GM23338 (cell line): ENCODE results near the gene CTNNA2. TPM values are rescaled to one million over a fixed set of nuclear protein-coding genes. Genes with fewer than 3 reads are reported as not detected.

Source experiments
- ATAC-seq: fragments of 200-7000 bp; cut with Tn5 transposase; 3 replicates; pipeline ENCODE4 v1.9.1; 2020
- DNase-seq: peaks from one replicate; pipeline ENCODE4 v3.0.0-alpha.2; 2015; ENCODE audit warnings: low spot score
- H2AFZ ChIP-seq: fragments of 200-600 bp; sonication (generic); 2 replicates; pipeline ENCODE4 v1.8.0; 2016; ENCODE audit warnings: antibody characterized with exemption, mild to moderate bottlenecking, moderate library complexity
- H3F3A ChIP-seq: fragments of 200-600 bp; sonication (generic); replicated peaks from 2 replicates; pipeline ENCODE4 v1.8.0; 2017; ENCODE audit warnings: antibody characterized with exemption, mixed run types, low read depth
- H3K27ac ChIP-seq: fragments of 200-600 bp; sonication (generic); 2 replicates; pipeline ENCODE4 v1.6.1; 2016; ENCODE audit warnings: low read depth
- H3K27me3 ChIP-seq: fragments of 200-600 bp; sonication (generic); 2 replicates; pipeline ENCODE4 v1.8.0; 2016; ENCODE audit warnings: mild to moderate bottlenecking, mixed run types, moderate library complexity; ENCODE audit not compliant: insufficient read depth
- H3K36me3 ChIP-seq: fragments of 200-600 bp; sonication (generic); 2 replicates; pipeline ENCODE4 v1.8.0; 2016; ENCODE audit warnings: mild to moderate bottlenecking; ENCODE audit not compliant: insufficient read depth
- H3K4me1 ChIP-seq: fragments of 200-600 bp; sonication (generic); 2 replicates; pipeline ENCODE4 v1.8.0; 2016; ENCODE audit warnings: mild to moderate bottlenecking, moderate library complexity; ENCODE audit not compliant: insufficient read depth
- H3K4me2 ChIP-seq: fragments of 200-600 bp; sonication (generic); 2 replicates; pipeline ENCODE4 v1.7.1; 2017; ENCODE audit warnings: mixed run types
- H3K4me3 ChIP-seq: fragments of 200-600 bp; sonication (generic); 2 replicates; pipeline ENCODE4 v1.6.1; 2016; ENCODE audit warnings: mixed run types
- H3K79me2 ChIP-seq: fragments of 200-600 bp; sonication (generic); replicated peaks from 2 replicates; pipeline ENCODE4 v1.8.0; 2017; ENCODE audit warnings: mild to moderate bottlenecking; ENCODE audit not compliant: insufficient read depth
- H3K9me2 ChIP-seq: fragments of 200-600 bp; sonication (generic); 2 replicates; pipeline ENCODE4 v1.8.0; 2017; ENCODE audit not compliant: insufficient read depth
- H4K20me1 ChIP-seq: fragments of 200-600 bp; sonication (generic); replicated peaks from 2 replicates; pipeline ENCODE4 v1.8.0; 2017; ENCODE audit warnings: mild to moderate bottlenecking; ENCODE audit not compliant: insufficient read depth
- H3K27ac Mint-ChIP-seq: 2 replicates; pipeline ENCODE4 v1.8.0; 2020; ENCODE audit warnings: inconsistent platforms, mild to moderate bottlenecking, moderate library complexity, mixed read lengths
- H3K27me3 Mint-ChIP-seq: 3 replicates; pipeline ENCODE4 v1.8.0; 2022; ENCODE audit warnings: low read depth, mild to moderate bottlenecking, moderate library complexity, mixed read lengths, inconsistent platforms; ENCODE audit not compliant: insufficient read depth, poor library complexity
- H3K36me3 Mint-ChIP-seq: 3 replicates; pipeline ENCODE4 v1.8.0; 2021; ENCODE audit warnings: low read depth, mild to moderate bottlenecking, inconsistent platforms, moderate library complexity, mixed read lengths
- H3K4me1 Mint-ChIP-seq: 3 replicates; pipeline ENCODE4 v1.8.0; 2020; ENCODE audit warnings: mild to moderate bottlenecking, inconsistent platforms, mixed read lengths
- H3K4me3 Mint-ChIP-seq: 3 replicates; pipeline ENCODE4 v1.8.0; 2021; ENCODE audit warnings: moderate library complexity, mild to moderate bottlenecking, inconsistent platforms, mixed read lengths
- H3K9me3 Mint-ChIP-seq: 3 replicates; pipeline ENCODE4 v1.8.0; 2020; ENCODE audit warnings: moderate library complexity, mild to moderate bottlenecking, inconsistent platforms, mixed read lengths
- CREB1 ChIP-seq: fragments of 250-450 bp; sonication (Bioruptor Pico); IDR thresholded peaks from 2 replicates; pipeline ENCODE4 v1.5.0; 2020; ENCODE audit warnings: low read depth, mild to moderate bottlenecking, moderate library complexity
- CTCF ChIP-seq, 2 experiments: fragments of 200-600 bp in 1 of 2; sonication (generic) in 1 of 2; conservative IDR thresholded peaks; 2 replicates each; pipeline versions ENCODE4 v1.5.1 to v1.6.1; 2016 to 2017; ENCODE audit warnings: antibody characterized with exemption in 2 of 2, low read depth in 2 of 2, mild to moderate bottlenecking in 2 of 2, moderate library complexity in 1 of 2
- ETS1 ChIP-seq: IDR thresholded peaks from 2 replicates; pipeline ENCODE4 v1.6.1; 2016; ENCODE audit warnings: antibody characterized with exemption
- EZH2 ChIP-seq: fragments of 200-600 bp; sonication (generic); IDR thresholded peaks from one replicate; pipeline ENCODE4 v1.8.0; 2017; ENCODE audit warnings: antibody characterized with exemption, mild to moderate bottlenecking, low read depth; ENCODE audit not compliant: unreplicated experiment
- EZH2phosphoT487 ChIP-seq: fragments of 200-600 bp; sonication (generic); IDR thresholded peaks from one replicate; pipeline ENCODE4 v1.8.1; 2018; ENCODE audit warnings: antibody characterized with exemption; ENCODE audit not compliant: unreplicated experiment
- NANOG ChIP-seq: IDR thresholded peaks from 2 replicates; pipeline ENCODE4 v1.6.1; 2016; ENCODE audit warnings: antibody characterized with exemption, borderline replicate concordance
- POLR2AphosphoS5 ChIP-seq: IDR thresholded peaks from 2 replicates; pipeline ENCODE4 v1.6.1; 2016; ENCODE audit warnings: antibody characterized with exemption, low read depth
- REST ChIP-seq: IDR thresholded peaks from one replicate; pipeline ENCODE4 v1.6.1; 2018; ENCODE audit warnings: antibody characterized with exemption; ENCODE audit not compliant: unreplicated experiment
- STAT1 ChIP-seq: IDR thresholded peaks from one replicate; pipeline ENCODE4 v1.6.1; 2016; ENCODE audit warnings: antibody characterized with exemption; ENCODE audit not compliant: unreplicated experiment
- ZNF114 ChIP-seq: fragments of 250-450 bp; sonication (Bioruptor Pico); IDR thresholded peaks from 2 replicates; pipeline ENCODE4 v1.5.0; 2020; ENCODE audit warnings: mild to moderate bottlenecking, moderate library complexity
- ZNF331 ChIP-seq: fragments of 250-450 bp; sonication (Bioruptor Pico); IDR thresholded peaks from 2 replicates; pipeline ENCODE4 v1.5.0; 2020; ENCODE audit warnings: low read depth, mild to moderate bottlenecking, moderate library complexity
- ZNF462 ChIP-seq: fragments of 250-450 bp; sonication (Bioruptor Pico); IDR thresholded peaks from 2 replicates; pipeline ENCODE4 v1.5.0; 2020; ENCODE audit warnings: mild to moderate bottlenecking, moderate library complexity
- polyA plus RNA-seq: library from polyadenylated mRNA; unstranded; fragments of >200 nt; fragmentation: Nextera tagmentation; extraction: Ambion mirVana; gene quantifications from 2 replicates; pipeline ENCODE4 v1.2.1, GENCODE V29; 2016
- total RNA-seq: library from RNA; depleted of rRNA; stranded (reverse); fragments of >200 nt; shearing (Covaris generic); gene quantifications from 2 replicates; pipeline ENCODE4 v1.2.3, GENCODE V29; 2014

CTNNA2 gene
- total and polyA plus RNA-seq, 2 experiments from 2014 or later: 6.4 to 15.6 TPM

- H3K27ac Mint-ChIP-seq: peak overlapping the region; percentile 94
- H3K9me3 Mint-ChIP-seq: peaks cover 9% of the 10 kb centered on the region
- peaks cover 38% of the 10 kb centered on the region for H3K4me1 Mint-ChIP-seq
- Histone ChIP-seq H3K4me2 (no peak overlapping the region; the same call in 1 of the 2 replicates), H3K36me3 (no peaks in the 10 kb centered on the region), H3K4me1 (peaks cover 29% of the 10 kb centered on the region), H2AFZ (no peak overlapping the region), H3K27me3 (no peaks in the 10 kb centered on the region), H4K20me1 (no peaks in the 10 kb centered on the region), H3K79me2 (no peaks in the 10 kb centered on the region), H3K9me2 (peaks cover 12% of the 10 kb centered on the region; the same call in 1 of the 2 replicates), H3K4me3 (no peak overlapping the region), H3K27ac (peak overlapping the region; percentile 96), H3F3A (no peaks in the 10 kb centered on the region)
- peak; percentile 100 for ATAC-seq
- peaks cover 28% of the 10 kb centered on the region for H3K36me3 Mint-ChIP-seq
- TF ChIP-seq POLR2AphosphoS5 (0 out of 2 replicates have a peak, but pooled peaks have one; percentile 29), ZNF331 (CRISPR knock-in tag) (no peak), ZNF114 (CRISPR knock-in tag) (no peak), ETS1 (peak; percentile 65), CTCF (conservative IDR thresholded peaks at IDR 0.05; ENCODE audit: low read depth in 2 of 2) (no peak), REST (no peak), NANOG (peak; percentile 99), STAT1 (no peak), EZH2 (no peak), ZNF462 (CRISPR knock-in tag) (peak; percentile 46; the same call in 1 of the 2 replicates), CREB1 (CRISPR knock-in tag) (no peak), EZH2phosphoT487 (no peak)
- H3K27me3 Mint-ChIP-seq: peaks cover 4% of the 10 kb centered on the region
- DNase-seq: peak; percentile 93
- H3K4me3 Mint-ChIP-seq: no peak overlapping the region; the same call in 2 of the 3 replicates
Observed at GRCh38 chr2:79782576-79783452, 270.0 kb downstream of the CTNNA2 start.
